ENCODE measurements around the gene PAPOLB.

Gene PAPOLB

DNA sequence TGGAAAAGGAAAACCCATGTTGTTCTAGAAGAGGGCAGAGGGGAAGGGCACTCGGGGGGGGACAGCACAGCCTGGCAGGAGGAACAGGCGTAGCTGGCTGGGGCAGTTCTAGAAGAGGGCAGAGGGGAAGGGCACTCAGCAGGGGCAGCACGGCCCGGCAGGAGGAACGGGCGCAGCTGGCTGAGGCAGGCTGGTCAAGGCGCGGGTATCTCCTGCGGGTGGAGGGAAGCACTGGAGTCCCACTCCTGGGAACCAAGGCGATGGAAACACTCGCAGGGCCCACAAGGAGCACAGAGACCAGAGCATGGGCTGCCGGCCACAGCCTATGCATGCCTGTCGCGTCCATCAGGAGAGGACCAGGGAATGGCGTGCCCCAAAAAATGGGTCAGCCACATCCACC, 36.7 kb downstream of the PAPOLB start:
- H3K4me3 ChIP-seq (ENCODE audit: low read depth, low read length) = no peak overlapping the region

DNA sequence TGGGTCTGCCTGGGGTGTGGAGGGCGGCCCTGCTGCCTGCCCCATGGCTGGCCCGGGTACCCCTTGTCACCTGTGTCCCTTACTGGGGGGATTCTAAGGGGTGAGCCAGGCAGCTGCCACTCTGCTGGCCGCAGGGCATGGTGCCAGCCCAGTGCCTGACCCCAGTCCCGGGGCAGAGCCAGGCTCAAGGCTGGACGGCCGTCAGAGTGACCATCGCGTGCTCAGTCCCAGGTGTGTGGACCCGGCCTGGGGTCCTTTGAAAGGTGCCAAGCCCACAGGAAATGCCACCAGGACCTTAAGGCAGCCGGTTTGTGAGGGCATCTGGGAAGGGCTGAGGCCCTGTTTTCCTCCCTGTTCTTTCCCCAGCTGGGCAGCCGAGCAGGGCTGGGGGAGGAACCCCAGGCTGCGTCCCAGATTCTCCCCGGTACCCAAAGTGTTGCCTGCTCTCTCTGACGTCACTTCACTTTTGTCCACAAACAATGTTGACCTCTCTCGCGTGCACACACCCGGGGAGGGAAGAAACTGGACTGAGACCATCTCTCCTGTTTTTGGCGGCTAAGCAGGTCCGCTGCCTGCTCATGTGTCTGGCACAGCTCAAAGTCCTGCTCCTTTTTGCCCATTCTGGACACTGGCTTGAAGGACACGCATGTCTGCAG, 37.6 kb downstream of the PAPOLB start:
- no peak overlapping the region for H3K4me3 ChIP-seq (ENCODE audit: low read depth, low read length)

- no peak overlapping the region for H3K4me3 ChIP-seq (ENCODE audit: low read depth, low read length)
Observed at GRCh38 chr7:4823441-4824119, 38.2 kb downstream of the PAPOLB start.

DNA sequence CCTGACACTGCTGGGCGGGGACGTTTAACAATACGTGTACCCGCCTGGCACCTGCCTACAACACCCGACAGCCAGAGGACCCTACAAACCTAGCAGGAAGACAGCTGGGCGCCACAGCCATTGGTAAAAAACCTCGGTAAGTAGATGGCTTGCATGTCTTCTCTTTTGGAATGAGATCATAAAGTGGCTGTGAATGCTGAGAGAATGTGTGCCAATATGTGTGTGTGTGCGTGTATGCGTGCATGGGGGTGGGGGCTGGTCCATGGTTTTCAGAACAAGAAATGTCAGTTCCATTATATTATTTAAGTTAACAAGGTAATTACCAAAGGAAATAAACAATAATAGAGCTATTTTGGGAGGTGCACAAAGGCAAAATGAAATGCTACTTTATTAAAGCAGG, 39.2 kb downstream of the PAPOLB start:
- H3K4me3 ChIP-seq (ENCODE audit: low read depth, low read length) = no peak overlapping the region

DNA sequence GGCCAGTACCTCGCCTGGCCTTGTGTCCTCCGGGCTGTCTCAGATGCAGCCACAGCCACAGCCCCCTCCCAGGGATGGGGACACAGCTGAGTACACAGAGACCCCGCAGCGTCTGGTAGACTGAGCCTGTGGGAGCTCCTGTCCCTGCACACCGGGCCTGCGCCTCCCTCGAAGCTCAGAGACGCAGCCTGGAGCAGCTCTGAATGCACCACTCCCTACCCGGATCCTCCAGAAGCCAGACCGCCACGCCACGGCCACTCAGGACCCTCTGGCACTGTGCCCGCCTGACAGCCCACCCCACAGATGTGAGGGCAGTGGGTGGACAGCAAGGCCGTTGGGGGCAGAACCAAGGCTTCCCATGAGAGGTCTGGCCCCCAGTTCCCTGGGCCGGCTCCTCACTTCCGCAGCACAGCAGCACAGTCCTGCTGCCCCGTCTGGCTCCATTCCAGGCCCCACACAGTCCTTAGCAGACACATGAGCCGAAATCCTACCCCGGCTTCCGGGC, 40.8 kb downstream of the PAPOLB start:
- H3K4me3 ChIP-seq (ENCODE audit: low read depth, low read length) = no peak overlapping the region

GRCh38 chr7:4820405-4820966, 41.3 kb downstream of the PAPOLB start:
- H3K4me3 ChIP-seq (ENCODE audit: low read depth, low read length) = no peak overlapping the region

DNA sequence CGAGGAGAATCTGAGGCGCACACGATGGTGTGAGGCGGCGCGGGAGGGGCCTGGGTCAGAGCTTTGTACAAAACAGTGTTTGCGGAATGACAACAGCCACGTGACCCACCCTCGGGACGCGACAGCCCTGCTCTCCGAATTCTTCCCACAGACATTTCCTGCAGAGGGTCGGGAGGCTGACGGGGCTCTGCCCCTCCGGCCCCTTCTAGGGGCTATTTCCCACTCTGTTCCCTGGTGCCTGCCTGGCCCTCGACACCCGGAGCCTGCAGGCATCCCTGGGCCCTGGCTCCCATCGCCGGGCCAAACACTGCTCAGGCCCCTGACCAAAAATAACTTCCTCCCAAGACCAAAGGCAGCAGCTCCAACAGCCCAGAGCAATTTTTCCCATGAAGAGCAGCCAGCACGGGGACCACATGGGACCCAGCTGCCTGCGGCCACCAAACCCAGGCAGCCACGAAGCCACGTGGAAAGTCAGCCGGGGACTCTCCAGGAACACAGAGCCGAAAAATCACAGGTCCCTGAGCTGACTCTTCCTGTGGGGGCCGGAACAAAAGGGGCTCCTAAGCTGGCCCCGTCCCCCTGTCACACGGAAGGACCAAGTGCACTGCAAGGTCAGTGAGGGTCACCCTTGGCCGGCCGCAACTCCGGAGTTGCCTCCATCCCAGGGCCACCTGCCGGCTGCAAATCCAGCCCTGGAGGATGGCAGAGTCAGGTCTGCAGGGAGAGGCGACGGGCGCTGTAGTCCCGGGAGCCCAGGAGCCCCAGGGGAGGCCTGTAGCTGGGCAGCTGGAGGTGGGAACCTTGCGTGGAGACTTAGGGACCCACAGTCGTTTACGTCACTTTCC, 42.0 kb downstream of the PAPOLB start:
- no peak overlapping the region for H3K4me3 ChIP-seq (ENCODE audit: low read depth, low read length)

GRCh38 chr7:4818000-4818794, 43.6 kb downstream of the PAPOLB start:
- H3K4me3 ChIP-seq (ENCODE audit: low read depth, low read length) = no peak overlapping the region

DNA sequence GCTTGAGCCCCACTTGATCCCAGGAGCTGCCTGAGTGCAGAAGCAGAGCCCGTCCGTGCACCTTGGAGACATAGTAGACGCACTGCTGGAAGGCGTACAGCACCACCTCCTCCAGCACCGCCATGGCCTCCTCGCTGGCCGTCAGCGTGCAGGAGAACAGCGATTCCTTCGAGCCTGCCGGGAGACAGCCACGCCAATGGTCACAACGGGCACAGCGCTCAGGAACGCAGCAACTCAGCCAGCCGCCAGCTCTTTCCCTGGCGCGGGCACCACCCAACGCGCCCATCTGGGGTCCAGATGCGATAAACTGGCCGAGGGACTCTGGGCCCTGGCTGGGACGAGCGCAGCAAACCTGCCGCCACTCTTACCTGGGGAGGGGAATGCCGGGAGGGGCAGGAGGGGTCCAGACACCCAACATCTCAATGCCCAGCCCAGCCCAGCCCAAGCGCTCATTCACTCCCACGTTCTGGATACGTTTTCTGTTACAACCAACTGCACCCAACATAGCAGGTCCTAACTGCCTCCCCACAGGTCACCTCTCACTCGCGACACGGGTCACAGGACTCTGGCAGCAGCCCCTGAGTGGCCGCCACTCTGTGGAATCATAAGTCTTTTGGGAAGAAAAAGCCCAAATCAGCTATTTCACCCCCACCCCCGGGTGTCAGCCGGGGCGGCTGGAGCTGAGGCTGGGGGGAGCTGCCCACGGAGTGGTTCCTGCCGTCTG, 44.5 kb downstream of the PAPOLB start:
- H3K4me3 ChIP-seq (ENCODE audit: low read depth, low read length) = no peak overlapping the region

DNA sequence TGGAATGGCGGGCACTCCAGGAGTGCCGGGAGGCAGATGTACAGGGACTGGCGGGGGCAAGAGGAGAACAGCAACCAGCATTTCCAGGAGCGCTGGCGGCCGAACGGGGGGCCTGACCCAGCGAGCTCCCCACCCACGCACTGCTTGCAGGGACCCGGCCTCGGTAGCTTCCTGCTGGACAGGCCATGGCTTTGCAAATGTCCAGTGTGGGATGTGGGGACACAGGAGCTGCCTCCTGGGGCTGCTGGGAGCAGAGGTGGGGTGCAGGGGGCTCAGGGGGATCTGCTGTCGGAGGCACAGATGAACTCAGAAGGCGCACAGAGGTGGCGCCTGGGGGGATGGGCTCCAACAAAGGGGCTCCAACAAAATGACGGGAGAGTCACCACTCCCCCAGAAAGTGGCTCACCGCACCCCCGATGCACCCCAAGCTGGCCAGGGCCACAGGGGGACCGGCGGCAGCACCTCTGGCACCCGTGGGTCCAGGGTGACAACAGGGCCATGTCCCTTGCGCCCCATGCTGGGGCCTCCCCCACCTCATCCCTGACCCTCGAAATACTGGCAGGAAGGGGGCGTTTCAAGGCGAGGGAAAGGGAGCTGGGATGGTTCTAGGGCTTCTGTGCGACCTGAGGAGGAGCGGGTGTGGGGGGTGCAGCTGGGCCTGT, 45.3 kb downstream of the PAPOLB start:
- H3K4me3 ChIP-seq (ENCODE audit: low read depth, low read length) = no peak overlapping the region

DNA sequence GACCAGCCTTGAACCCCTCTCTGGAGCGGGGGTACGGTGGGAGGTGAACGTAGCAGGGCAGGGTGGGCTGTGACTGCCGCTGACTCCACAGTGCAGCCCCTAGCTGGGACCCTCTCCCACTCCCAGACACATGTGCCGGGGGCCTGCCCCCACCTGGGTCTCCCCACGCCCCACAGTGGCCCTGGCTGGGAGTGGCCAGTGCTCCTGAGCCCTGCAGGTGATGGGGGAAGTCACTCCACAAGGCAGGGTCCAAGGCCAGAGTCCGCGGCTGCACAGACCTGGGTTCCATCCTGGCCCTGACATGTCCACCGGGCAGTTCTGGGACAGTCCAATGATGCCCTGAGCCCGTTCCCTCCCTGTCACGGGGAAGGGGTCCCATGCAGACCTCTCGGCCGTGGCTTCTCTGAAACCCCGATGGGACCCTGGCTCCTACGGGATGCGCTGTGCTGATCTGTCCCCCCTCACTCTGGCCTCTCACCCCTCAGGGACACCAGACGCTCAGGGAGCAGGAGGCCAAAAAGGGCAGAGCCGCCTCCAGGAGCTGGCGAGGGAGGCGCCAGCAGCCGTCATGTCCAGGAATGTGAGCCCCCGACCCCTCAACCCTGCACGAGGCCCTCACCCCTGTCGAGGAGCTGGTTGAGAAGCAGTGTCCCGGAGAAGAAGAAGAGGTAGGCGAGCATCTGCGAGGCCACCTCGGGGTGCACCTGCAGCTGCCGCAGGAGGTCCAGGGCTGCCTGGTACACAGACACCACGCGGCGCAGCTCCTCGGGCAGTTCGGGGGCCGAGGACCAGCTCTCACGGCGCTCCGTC, 46.0 kb downstream of the PAPOLB start:
- H3K4me3 ChIP-seq (ENCODE audit: low read depth, low read length) = no peak overlapping the region

GRCh38 chr7:4815121-4815520, 46.7 kb downstream of the PAPOLB start:
- no peak overlapping the region for H3K4me3 ChIP-seq (ENCODE audit: low read depth, low read length)

- H3K4me3 ChIP-seq (ENCODE audit: low read depth, low read length) = no peak overlapping the region
Observed at GRCh38 chr7:4814433-4814832, 47.4 kb downstream of the PAPOLB start.

GRCh38 chr7:4809666-4810065, 52.2 kb downstream of the PAPOLB start:
- no peak overlapping the region for H3K4me3 ChIP-seq (ENCODE audit: low read depth, low read length)

DNA sequence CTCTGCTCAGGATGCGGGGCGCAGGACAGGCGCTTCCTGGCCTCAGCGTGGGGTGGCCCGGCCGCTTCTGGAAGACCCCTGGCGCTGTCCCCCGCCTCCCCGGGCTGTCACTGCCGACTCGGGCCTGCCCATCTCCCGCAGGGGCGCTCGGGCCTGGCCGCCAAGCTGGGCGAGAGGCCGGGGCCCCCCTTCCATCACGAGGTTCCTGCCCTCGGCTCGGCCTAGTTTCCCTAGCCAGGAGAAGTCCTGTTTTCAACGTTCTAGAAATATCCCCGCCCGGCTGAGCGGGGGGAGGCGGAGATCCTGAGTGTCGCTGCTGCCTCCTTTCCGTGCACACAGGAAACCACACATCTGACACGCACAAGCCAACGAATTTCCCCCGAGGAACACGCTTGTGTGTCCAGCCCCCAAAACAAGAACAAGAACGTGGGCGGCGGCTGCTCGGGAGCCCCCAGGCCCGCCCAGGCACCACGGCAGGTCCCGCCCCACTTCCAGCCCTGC, 52.7 kb downstream of the PAPOLB start:
- no peak overlapping the region for H3K4me3 ChIP-seq (ENCODE audit: low read depth, low read length)

DNA sequence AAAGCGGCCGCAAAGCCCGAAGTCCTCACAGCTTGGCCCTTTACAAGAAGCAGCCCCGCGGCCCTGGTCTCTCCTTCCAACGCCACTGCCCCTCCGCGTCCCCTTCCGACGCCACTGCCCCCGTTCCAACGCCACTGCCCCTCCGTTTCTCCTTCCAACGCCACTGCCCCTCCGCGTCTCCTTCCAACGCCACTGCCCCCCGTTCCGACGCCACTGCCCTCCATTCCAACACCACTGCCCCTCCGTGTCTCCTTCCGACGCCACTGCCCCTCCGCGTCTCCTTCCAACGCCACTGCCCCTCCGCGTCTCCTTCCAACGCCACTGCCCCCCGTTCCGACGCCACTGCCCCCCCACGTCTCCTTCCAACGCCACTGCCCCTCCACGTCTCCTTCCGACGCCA, 53.3 kb downstream of the PAPOLB start:
- no peak overlapping the region for H3K4me3 ChIP-seq (ENCODE audit: low read depth, low read length)

- no peak overlapping the region for H3K4me3 ChIP-seq (ENCODE audit: low read depth, low read length)
Observed at GRCh38 chr7:4808026-4808425, 53.8 kb downstream of the PAPOLB start.
